Stimulated activated CD4-positive, alpha-beta T cell treated with anti-CD3 and anti-CD28 coated beads, Interleukin-4, amount 100 ng/mL, for 24 hours (primary cell): ENCODE data around the gene NTSR1.

Source experiments
- DNase-seq: peaks from one replicate; pipeline ENCODE4 v3.0.0-alpha.2; 2020

Gene NTSR1

GRCh38 chr20:62760856-62761758 is 52.5 kb downstream of the NTSR1 start:
- no peak for DNase-seq

GRCh38 chr20:62761759-62762131 is 53.1 kb downstream of the NTSR1 start:
- DNase-seq = no peak

DNA sequence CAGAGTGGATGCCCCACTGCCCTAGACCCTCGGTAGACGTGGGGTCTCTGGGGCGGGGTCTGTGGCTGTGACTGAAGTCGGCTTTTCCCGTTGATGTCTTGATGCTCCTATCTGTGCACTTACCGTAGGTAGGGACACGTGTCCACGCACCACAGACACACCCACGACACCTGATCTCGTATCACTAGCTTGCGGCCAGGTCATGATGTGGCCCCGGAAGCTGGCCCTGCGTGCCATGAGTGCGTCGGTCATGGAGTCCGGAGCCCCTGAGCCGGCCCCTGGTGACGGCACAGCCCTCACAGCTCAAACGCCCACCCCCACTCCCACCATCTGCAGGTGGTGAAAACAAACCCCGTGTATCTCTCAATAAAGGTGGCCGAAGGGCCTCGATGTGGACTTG is 53.7 kb downstream of the NTSR1 start:
- no peak for DNase-seq

GRCh38 chr20:62762801-62763368 is 54.2 kb downstream of the NTSR1 start:
- no peak for DNase-seq

GRCh38 chr20:62763404-62763803 is 54.8 kb downstream of the NTSR1 start:
- DNase-seq = no peak

- no peak for DNase-seq
Measured at GRCh38 chr20:62764156-62764935, 55.7 kb downstream of the NTSR1 start.

GRCh38 chr20:62765021-62765420 is 56.4 kb downstream of the NTSR1 start:
- no peak for DNase-seq

- DNase-seq = no peak
Measured at GRCh38 chr20:62765432-62766070, 56.9 kb downstream of the NTSR1 start.

DNA sequence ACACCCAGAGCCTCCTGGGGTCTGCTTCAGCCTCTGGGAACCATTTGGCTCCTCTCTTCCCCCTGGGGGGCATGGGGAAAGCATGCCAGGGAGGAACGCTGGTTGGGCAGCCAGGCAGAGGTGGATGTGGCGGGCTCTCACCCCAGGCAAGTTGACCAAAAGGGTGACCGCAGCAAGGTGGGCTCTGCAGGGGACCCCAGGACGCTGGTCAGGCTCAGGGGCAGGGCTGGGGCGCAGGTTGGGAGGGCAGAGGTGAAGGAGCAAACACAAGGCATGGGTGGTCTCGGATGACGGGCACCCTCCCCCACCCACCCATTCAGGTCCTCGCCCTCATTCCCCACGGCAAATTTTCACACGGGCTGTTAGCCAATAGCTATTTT is 57.4 kb downstream of the NTSR1 start:
- DNase-seq = no peak

- no peak for DNase-seq
Measured at GRCh38 chr20:62766716-62767115, 58.1 kb downstream of the NTSR1 start.

- DNase-seq = no peak
Measured at GRCh38 chr20:62768234-62768546, 59.6 kb downstream of the NTSR1 start.

- no peak for DNase-seq
Measured at GRCh38 chr20:62768551-62769287, 60.1 kb downstream of the NTSR1 start.

DNA sequence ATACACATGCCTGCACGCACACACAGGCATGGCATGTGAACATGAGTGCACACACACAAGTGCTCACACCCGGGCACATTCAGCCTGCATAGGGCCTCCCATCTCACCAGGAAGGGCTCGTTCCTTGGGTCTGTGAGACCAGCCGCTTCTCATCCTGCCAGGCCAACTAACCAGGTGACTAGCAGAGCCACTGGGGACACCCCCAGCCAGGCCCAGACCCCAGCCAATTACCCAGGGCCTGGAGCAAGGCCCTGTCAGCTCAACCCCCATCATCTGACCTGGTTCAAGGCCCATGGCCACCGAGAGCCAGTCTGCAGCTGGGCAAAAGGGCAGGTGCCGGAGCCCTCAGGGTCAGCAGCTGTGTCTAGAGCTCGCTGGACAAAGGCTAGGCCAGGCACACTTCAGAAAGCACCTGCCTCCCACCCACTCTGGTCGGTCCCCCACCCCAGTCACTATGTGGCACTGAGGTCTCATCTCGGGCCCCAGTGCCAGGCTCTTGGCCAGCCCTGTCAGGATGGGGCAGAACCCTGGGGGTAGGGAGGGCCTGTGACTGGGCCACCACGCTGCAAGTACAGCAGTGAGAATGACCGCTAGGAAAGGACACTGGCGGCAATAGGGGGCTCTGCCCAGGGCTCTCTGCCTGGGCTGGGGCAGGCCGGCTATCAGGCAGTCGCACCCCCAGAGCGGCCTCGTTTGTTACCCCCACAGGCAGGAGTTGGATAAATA is 60.9 kb downstream of the NTSR1 start:
- DNase-seq = no peak

DNA sequence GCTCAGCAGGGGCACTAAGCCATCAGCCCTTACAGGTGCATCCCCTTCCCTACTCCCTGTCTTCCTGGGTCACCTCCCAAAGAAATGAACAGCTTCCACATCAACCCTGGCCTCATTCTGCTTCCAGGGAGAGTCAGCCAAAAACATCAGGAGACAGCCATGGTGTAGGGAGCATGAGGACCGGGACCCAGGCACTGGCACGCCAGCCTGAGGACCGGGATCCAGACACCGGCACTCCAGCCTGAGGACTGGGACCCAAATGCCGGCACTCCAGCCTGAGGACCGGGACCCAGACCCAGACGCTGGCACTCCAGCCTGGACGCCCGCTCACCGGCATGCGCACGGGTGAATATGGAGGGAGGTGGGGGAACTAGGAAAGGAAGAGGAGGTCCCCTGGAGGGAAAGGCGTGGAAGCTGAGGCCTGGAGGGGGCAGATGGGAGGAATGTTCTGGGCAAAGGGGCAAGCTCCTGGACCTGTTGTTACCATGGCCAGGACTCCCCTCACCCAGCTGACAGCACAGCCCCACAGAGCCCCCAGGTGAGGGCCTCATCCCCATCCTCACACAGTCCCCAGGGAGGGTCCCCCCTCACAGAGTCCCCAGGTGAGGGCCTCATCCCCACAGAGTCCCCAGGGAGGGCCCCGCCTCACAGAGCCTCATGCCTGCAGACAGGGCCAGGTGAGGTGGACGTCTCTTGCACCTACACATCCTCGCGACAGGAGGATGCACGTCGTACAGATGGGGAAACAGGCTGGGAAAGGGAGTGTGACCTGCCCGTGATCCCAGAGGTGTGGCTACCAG is 61.7 kb downstream of the NTSR1 start:
- DNase-seq = no peak

DNA sequence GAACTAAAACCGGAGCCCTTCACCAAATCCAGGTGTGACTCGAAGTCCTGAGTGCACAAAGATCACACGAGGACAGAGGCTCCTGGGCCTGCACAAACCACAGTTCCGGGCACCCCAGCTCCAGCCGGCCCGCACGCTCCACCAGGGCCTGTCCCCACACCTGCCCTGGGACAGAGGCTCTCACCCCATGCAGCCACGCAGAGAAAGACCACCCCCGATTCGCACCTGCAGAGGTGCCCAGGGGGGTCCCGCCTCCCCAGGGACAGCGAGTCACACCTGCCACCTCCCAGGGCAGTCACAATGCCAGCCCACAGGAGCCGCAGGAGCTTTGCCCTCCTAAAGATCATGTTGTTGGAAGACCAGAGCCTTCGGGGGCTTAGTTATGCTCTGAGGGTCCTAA is 62.3 kb downstream of the NTSR1 start:
- DNase-seq = no peak

GRCh38 chr20:62771396-62772102 is 62.9 kb downstream of the NTSR1 start:
- DNase-seq = no peak

GRCh38 chr20:62772103-62772611 is 63.5 kb downstream of the NTSR1 start:
- DNase-seq = no peak

GRCh38 chr20:62772619-62772989 is 64.0 kb downstream of the NTSR1 start:
- no peak for DNase-seq

- DNase-seq = no peak
Measured at GRCh38 chr20:62772990-62773844, 64.6 kb downstream of the NTSR1 start.
